Measurements from ENCODE around the gene GLUD1. TPM values are rescaled to one million over a fixed set of nuclear protein-coding genes. Genes with fewer than 3 reads are reported as not detected.
"Not testable (repeated sequence)": the region's sequence is repeated elsewhere in the genome, so short reads cannot be mapped to it uniquely, and the experiment has no call there.

GLUD1 gene
- total RNA-seq, 1 donor from 2014 or later = 96.6 TPM

DNA sequence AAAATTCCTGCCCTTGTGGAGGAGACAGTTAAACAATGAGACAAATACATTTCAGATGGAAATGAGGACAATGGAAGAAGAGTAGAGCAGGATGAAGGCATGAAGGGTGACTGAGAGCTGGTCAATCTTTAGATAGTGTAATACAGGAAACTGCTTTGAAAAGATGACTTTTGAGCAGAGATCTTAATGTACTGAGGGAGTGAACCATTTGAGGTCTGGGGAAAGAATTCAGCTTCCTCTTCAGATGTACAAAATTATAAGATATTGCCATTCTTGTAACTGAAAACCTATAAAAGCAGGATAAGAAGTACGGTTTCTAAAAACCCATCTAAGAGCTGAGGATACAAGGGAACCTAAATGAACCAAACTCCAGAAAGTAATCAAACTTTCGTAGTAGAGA lies 39.3 kb upstream of the GLUD1 start:
- H3K27me3 ChIP-seq (ENCODE audit: insufficient read depth, low read length); H4K20me1 ChIP-seq (ENCODE audit: insufficient read depth, low read length); H3K36me3 ChIP-seq (ENCODE audit: insufficient read depth, low read length); H3K27ac Mint-ChIP-seq (ENCODE audit: unreplicated experiment); H3K4me1 Mint-ChIP-seq (ENCODE audit: low read depth, unreplicated experiment); H3K4me2 ChIP-seq (ENCODE audit: low read length); H3K4me1 ChIP-seq (ENCODE audit: insufficient read depth, low read length); H3K9me3 ChIP-seq (ENCODE audit: insufficient read depth, low read depth, low read length); H3K9ac ChIP-seq (ENCODE audit: low read length); H3K4me3 ChIP-seq (ENCODE audit: insufficient read depth, low read depth, low read length); H3K27me3 Mint-ChIP-seq (ENCODE audit: low read depth, unreplicated experiment); H3K4me3 Mint-ChIP-seq (ENCODE audit: unreplicated experiment); DNase-seq (ENCODE audit: low read depth); H3K9me3 Mint-ChIP-seq (ENCODE audit: unreplicated experiment); H3K27ac ChIP-seq (ENCODE audit: low read depth, low read length); H3K79me2 ChIP-seq (ENCODE audit: insufficient read depth, low read length); FAIRE-seq; H2AFZ ChIP-seq (ENCODE audit: low read depth, low read length): not testable (repeated sequence)
- H3K36me3 Mint-ChIP-seq (ENCODE audit: low read depth, unreplicated experiment) = peaks cover 18% of the 10 kb centered on the region

GRCh38 chr10:87132176-87132575 lies 37.5 kb upstream of the GLUD1 start:
- H3K27ac Mint-ChIP-seq (ENCODE audit: unreplicated experiment); H3K4me3 Mint-ChIP-seq (ENCODE audit: unreplicated experiment); H3K4me2 ChIP-seq (ENCODE audit: low read length); H3K9me3 Mint-ChIP-seq (ENCODE audit: unreplicated experiment); H3K27me3 ChIP-seq (ENCODE audit: insufficient read depth, low read length); H3K4me3 ChIP-seq (ENCODE audit: insufficient read depth, low read depth, low read length); H3K4me1 ChIP-seq (ENCODE audit: insufficient read depth, low read length); H3K36me3 ChIP-seq (ENCODE audit: insufficient read depth, low read length); H3K9ac ChIP-seq (ENCODE audit: low read length); H2AFZ ChIP-seq (ENCODE audit: low read depth, low read length); H3K4me1 Mint-ChIP-seq (ENCODE audit: low read depth, unreplicated experiment); H3K79me2 ChIP-seq (ENCODE audit: insufficient read depth, low read length); H3K27me3 Mint-ChIP-seq (ENCODE audit: low read depth, unreplicated experiment); H3K27ac ChIP-seq (ENCODE audit: low read depth, low read length); H4K20me1 ChIP-seq (ENCODE audit: insufficient read depth, low read length); FAIRE-seq; H3K9me3 ChIP-seq (ENCODE audit: insufficient read depth, low read depth, low read length): not testable (repeated sequence)
- peaks cover 12% of the 10 kb centered on the region for H3K36me3 Mint-ChIP-seq (ENCODE audit: low read depth, unreplicated experiment)
- DNase-seq (ENCODE audit: low read depth) = peak; percentile 2

DNA sequence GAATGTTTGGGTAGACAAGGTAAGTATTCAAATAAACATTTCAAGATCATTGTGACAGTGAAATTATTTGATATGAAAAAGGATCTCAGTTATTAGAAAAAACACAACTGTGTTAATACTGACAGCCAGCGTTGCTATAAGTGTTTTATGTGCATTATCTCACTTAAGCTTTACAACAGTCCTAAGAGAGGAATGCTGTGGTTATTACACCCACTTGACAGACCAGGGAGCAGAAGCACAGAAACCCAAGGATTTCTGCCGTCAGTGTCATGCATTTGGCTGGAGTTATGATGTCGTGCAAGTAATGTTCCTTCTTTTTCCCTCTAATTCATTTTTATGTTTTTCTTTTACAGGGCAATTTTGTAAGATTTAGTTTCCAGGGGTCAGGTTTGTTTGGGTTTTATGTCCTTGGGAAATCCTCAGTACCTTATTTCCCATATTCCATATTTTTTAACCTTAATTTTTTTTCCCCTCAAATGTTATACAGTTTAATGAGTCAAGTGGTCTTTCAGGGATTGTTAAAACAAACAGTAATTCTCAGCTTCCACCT lies 33.0 kb upstream of the GLUD1 start:
- not testable (repeated sequence) for H3K4me3 Mint-ChIP-seq (ENCODE audit: unreplicated experiment); H4K20me1 ChIP-seq (ENCODE audit: insufficient read depth, low read length); H3K79me2 ChIP-seq (ENCODE audit: insufficient read depth, low read length); H3K4me1 ChIP-seq (ENCODE audit: insufficient read depth, low read length); H3K4me1 Mint-ChIP-seq (ENCODE audit: low read depth, unreplicated experiment); H3K27ac ChIP-seq (ENCODE audit: low read depth, low read length); H3K9me3 ChIP-seq (ENCODE audit: insufficient read depth, low read depth, low read length); H3K27me3 Mint-ChIP-seq (ENCODE audit: low read depth, unreplicated experiment); H3K27me3 ChIP-seq (ENCODE audit: insufficient read depth, low read length); H3K27ac Mint-ChIP-seq (ENCODE audit: unreplicated experiment); H3K4me3 ChIP-seq (ENCODE audit: insufficient read depth, low read depth, low read length); FAIRE-seq; H3K9me3 Mint-ChIP-seq (ENCODE audit: unreplicated experiment); H3K36me3 ChIP-seq (ENCODE audit: insufficient read depth, low read length); H3K9ac ChIP-seq (ENCODE audit: low read length); H3K4me2 ChIP-seq (ENCODE audit: low read length); H2AFZ ChIP-seq (ENCODE audit: low read depth, low read length); H3K36me3 Mint-ChIP-seq (ENCODE audit: low read depth, unreplicated experiment)
- peak; percentile 35 for DNase-seq (ENCODE audit: low read depth)

DNA sequence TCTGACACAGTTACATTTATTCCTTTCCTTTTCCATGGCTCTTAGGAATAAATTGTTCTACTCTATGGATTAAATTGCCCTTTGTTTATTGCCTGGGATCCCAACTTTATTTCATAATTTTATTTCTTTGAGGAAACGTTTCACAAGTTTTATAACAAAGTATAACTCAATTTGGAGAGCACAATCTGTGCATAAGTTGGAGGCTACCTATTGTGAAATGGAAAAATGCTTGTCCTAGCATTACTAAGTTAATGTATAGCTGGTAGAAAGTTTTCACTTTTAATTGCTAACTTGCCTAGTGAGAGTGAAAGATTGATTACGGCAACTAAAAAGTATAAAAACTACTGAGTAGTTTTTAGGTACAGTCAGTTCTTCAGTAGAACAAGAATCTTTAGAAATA lies 32.4 kb upstream of the GLUD1 start:
- not testable (repeated sequence) for H3K9me3 ChIP-seq (ENCODE audit: insufficient read depth, low read depth, low read length); H3K4me1 ChIP-seq (ENCODE audit: insufficient read depth, low read length); H3K4me1 Mint-ChIP-seq (ENCODE audit: low read depth, unreplicated experiment); DNase-seq (ENCODE audit: low read depth); H3K4me3 Mint-ChIP-seq (ENCODE audit: unreplicated experiment); H3K27me3 ChIP-seq (ENCODE audit: insufficient read depth, low read length); H3K27ac Mint-ChIP-seq (ENCODE audit: unreplicated experiment); H3K27ac ChIP-seq (ENCODE audit: low read depth, low read length); H3K4me3 ChIP-seq (ENCODE audit: insufficient read depth, low read depth, low read length); H3K36me3 ChIP-seq (ENCODE audit: insufficient read depth, low read length); H2AFZ ChIP-seq (ENCODE audit: low read depth, low read length); H3K4me2 ChIP-seq (ENCODE audit: low read length); H3K36me3 Mint-ChIP-seq (ENCODE audit: low read depth, unreplicated experiment); FAIRE-seq; H3K9me3 Mint-ChIP-seq (ENCODE audit: unreplicated experiment); H3K79me2 ChIP-seq (ENCODE audit: insufficient read depth, low read length); H4K20me1 ChIP-seq (ENCODE audit: insufficient read depth, low read length); H3K27me3 Mint-ChIP-seq (ENCODE audit: low read depth, unreplicated experiment); H3K9ac ChIP-seq (ENCODE audit: low read length)

- H3K27ac ChIP-seq (ENCODE audit: low read depth, low read length); H4K20me1 ChIP-seq (ENCODE audit: insufficient read depth, low read length); H3K4me3 Mint-ChIP-seq (ENCODE audit: unreplicated experiment); H3K4me1 ChIP-seq (ENCODE audit: insufficient read depth, low read length); H3K36me3 Mint-ChIP-seq (ENCODE audit: low read depth, unreplicated experiment); H3K4me2 ChIP-seq (ENCODE audit: low read length); H3K9me3 Mint-ChIP-seq (ENCODE audit: unreplicated experiment); H3K9ac ChIP-seq (ENCODE audit: low read length); DNase-seq (ENCODE audit: low read depth); H3K27ac Mint-ChIP-seq (ENCODE audit: unreplicated experiment); H3K4me3 ChIP-seq (ENCODE audit: insufficient read depth, low read depth, low read length); H3K79me2 ChIP-seq (ENCODE audit: insufficient read depth, low read length); FAIRE-seq; H3K36me3 ChIP-seq (ENCODE audit: insufficient read depth, low read length); H2AFZ ChIP-seq (ENCODE audit: low read depth, low read length); H3K9me3 ChIP-seq (ENCODE audit: insufficient read depth, low read depth, low read length); H3K27me3 ChIP-seq (ENCODE audit: insufficient read depth, low read length); H3K4me1 Mint-ChIP-seq (ENCODE audit: low read depth, unreplicated experiment); H3K27me3 Mint-ChIP-seq (ENCODE audit: low read depth, unreplicated experiment): not testable (repeated sequence)
These were observed 28.7 kb upstream of the GLUD1 start for GRCh38 chr10:87123351-87123750.

- H3K4me2 ChIP-seq (ENCODE audit: low read length); H3K36me3 ChIP-seq (ENCODE audit: insufficient read depth, low read length); H3K27me3 ChIP-seq (ENCODE audit: insufficient read depth, low read length); H3K4me1 ChIP-seq (ENCODE audit: insufficient read depth, low read length); H3K4me1 Mint-ChIP-seq (ENCODE audit: low read depth, unreplicated experiment); H3K79me2 ChIP-seq (ENCODE audit: insufficient read depth, low read length); H3K27ac Mint-ChIP-seq (ENCODE audit: unreplicated experiment); H3K4me3 ChIP-seq (ENCODE audit: insufficient read depth, low read depth, low read length); H3K9ac ChIP-seq (ENCODE audit: low read length); H3K27ac ChIP-seq (ENCODE audit: low read depth, low read length); H3K4me3 Mint-ChIP-seq (ENCODE audit: unreplicated experiment); H4K20me1 ChIP-seq (ENCODE audit: insufficient read depth, low read length); H3K9me3 Mint-ChIP-seq (ENCODE audit: unreplicated experiment); DNase-seq (ENCODE audit: low read depth); FAIRE-seq; H3K36me3 Mint-ChIP-seq (ENCODE audit: low read depth, unreplicated experiment); H3K27me3 Mint-ChIP-seq (ENCODE audit: low read depth, unreplicated experiment); H3K9me3 ChIP-seq (ENCODE audit: insufficient read depth, low read depth, low read length); H2AFZ ChIP-seq (ENCODE audit: low read depth, low read length): not testable (repeated sequence)
These were observed 24.4 kb upstream of the GLUD1 start for GRCh38 chr10:87119029-87119428.

All from astrocyte (in vitro differentiated cells and primary cell).